Measurements from ENCODE around the gene IFT74.

The IFT74 gene

DNA sequence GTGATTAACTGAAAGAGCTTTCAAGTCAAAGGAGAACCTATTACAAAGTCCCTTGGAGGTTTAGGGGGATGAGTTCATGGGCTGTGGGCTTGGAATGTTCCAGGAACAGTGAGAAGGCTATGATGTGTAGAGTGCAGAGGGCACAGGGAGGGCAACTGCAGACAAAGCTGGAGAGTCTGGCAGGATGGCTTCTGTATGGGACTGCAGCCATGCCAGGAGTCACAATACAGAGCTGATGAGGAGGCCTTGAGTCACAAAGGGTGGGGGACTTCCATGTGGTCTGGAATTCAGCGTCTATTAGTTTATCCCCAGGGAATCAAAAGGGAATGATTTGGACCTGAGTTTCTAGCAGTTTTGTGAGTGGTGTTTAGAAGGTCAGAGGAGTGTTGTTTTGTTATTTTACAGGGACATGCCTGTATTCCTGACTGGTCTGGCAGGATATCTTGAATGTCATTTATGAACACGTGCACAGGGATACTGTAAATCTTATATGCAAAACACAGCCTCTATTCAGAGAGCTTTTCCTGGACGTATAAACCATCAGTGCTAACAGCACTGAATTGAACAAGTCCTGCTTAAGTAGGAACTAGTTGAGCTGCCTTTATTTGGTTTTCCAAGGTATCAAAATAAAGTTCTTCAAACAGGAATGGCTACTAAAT lies 138.6 kb downstream of the IFT74 start:
- Histone ChIP-seq H3K27me3 (no peaks in the 10 kb centered on the region), H3K36me3 (no peaks in the 10 kb centered on the region), H4K20me1 (no peaks in the 10 kb centered on the region), H3K9ac (no peak overlapping the region), H3K4me2 (no peak overlapping the region), H3K4me3 (no peak overlapping the region), H3K27ac (no peak overlapping the region), H3K4me1 (no peaks in the 10 kb centered on the region), H3K9me3 (no peaks in the 10 kb centered on the region)
- TF ChIP-seq Cebpa-rat (IDR thresholded peaks at IDR 0.05), result no peak

DNA sequence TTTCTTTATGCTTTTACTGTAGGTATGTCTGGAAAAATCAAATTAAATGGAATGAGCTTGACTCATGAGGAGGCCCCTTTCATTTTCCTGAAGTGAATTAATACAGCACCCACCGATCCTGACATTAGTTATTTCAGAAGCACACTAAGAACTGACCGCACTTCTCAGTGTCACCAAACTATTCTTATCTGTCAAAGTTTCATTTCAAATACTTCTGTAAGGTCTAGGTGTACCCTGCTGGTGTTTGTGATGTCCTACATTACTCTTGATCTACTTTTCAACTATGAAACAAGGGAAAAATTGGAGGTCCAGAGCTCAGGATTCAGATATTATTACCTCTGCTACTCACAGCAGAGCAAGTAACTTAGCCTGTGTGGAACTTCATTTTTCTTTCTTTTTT lies 151.0 kb downstream of the IFT74 start:
- no peaks in the 10 kb centered on the region for H3K36me3 ChIP-seq
- H3K27me3 ChIP-seq, result no peaks in the 10 kb centered on the region
- H3K9me3 ChIP-seq, result no peaks in the 10 kb centered on the region
- no peak overlapping the region for H3K9ac ChIP-seq
- H3K4me2 ChIP-seq, result no peak overlapping the region
- TF ChIP-seq Cebpa-rat (IDR thresholded peaks at IDR 0.05), result no peak
- H3K4me1 ChIP-seq, result no peaks in the 10 kb centered on the region
- H4K20me1 ChIP-seq, result no peaks in the 10 kb centered on the region
- no peak overlapping the region for H3K4me3 ChIP-seq
- no peak overlapping the region for H3K27ac ChIP-seq

DNA sequence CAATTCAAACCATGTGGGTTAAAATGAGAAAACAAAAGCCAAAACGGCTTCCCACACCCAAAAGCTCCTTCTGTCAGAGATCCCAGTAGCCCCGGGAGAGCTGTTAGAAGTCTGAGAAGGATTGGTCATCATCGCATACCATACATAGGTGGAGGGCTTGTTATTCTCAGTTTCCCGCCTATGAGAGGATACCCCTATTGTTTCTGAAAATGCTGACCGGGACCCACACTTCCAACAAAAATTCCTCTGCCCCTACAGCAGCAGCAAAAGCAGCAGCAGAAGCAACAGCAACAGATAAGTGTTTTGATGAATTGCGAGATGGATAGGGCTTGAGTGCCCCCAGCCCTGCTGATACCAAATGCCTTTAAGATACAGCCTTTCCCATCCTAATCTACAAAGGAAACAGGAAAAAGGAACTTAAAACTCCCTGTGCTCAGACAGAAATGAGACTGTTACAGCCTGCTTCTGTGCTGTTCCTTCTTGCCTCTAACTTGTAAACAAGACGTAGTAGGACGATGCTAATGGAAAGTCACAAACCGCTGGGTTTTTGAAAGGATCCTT lies 152.8 kb downstream of the IFT74 start, which contains the start of gene TEK:
TEK (plus strand) TSS at position 245 of the 561 bp plus-strand sequence. CDS start 366 bp downstream, outside the sequence.
- no peaks in the 10 kb centered on the region for H3K9me3 ChIP-seq
- no peaks in the 10 kb centered on the region for H3K36me3 ChIP-seq
- no peaks in the 10 kb centered on the region for H4K20me1 ChIP-seq
- H3K4me2 ChIP-seq, result no peak within 1 kb of the TSS
- TF ChIP-seq Cebpa-rat (IDR thresholded peaks at IDR 0.05), result no peak
- H3K4me1 ChIP-seq, result no peaks in the 10 kb centered on the region
- no peak within 1 kb of the TSS for H3K4me3 ChIP-seq
- no peak within 1 kb of the TSS for H3K27ac ChIP-seq
- no peaks in the 10 kb centered on the region for H3K27me3 ChIP-seq
- H3K9ac ChIP-seq, result no peak within 1 kb of the TSS

DNA sequence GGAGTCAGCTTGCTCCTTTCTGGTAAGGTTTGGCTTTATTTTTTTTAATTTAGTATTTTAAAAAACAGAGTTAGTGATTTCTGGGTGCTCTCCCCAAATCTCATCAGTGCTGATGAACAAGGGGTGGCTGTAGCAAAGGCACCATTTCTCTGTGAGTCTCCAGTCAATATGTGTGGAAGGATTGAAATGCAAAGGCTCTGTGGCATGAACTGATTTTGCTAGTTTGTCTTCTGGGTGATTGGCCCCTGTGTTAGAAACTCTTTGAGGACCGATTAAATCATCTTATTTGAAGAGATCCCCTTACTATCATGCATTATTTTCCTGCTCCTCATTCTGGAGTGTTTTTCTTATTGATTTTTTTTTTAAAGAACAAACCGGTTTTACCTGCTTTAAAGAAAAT lies 153.4 kb downstream of the IFT74 start:
- no peak overlapping the region for H3K9ac ChIP-seq

DNA sequence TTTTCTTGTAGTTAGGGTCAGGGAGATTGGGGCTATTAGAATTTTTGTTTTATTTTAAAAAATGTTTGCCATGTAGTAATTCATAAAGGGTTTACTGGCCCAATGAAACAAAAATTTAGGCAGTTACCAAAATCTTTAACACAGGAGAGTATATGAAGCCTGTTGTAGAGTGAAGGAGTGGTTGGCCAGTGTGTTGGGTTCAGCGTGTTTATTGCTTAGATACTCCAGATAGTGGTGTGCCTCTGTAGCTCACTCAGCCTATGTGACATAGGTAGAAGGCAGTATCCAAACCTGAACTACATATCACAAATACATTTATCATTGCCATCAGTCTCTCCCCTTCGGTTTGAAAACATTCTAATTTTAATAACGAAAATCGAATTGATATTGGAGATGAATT lies 154.0 kb downstream of the IFT74 start:
- Histone ChIP-seq H3K4me3 (no peak overlapping the region), H4K20me1 (no peaks in the 10 kb centered on the region), H3K9me3 (no peaks in the 10 kb centered on the region), H3K27me3 (no peaks in the 10 kb centered on the region), H3K4me1 (no peaks in the 10 kb centered on the region), H3K27ac (no peak overlapping the region), H3K4me2 (no peak overlapping the region), H3K9ac (no peak overlapping the region), H3K36me3 (no peaks in the 10 kb centered on the region)
- no peak for TF ChIP-seq Cebpa-rat (IDR thresholded peaks at IDR 0.05)

More for the DNA sequence above, 153.4 kb downstream of the IFT74 start:
- no peaks in the 10 kb centered on the region for H3K9me3 ChIP-seq
- no peak for TF ChIP-seq Cebpa-rat (IDR thresholded peaks at IDR 0.05)
- H3K4me2 ChIP-seq, result no peak overlapping the region
- H3K27ac ChIP-seq, result no peak overlapping the region
- no peaks in the 10 kb centered on the region for H3K4me1 ChIP-seq
- H4K20me1 ChIP-seq, result no peaks in the 10 kb centered on the region
- no peaks in the 10 kb centered on the region for H3K27me3 ChIP-seq
- H3K36me3 ChIP-seq, result no peaks in the 10 kb centered on the region
- no peak overlapping the region for H3K4me3 ChIP-seq

DNA sequence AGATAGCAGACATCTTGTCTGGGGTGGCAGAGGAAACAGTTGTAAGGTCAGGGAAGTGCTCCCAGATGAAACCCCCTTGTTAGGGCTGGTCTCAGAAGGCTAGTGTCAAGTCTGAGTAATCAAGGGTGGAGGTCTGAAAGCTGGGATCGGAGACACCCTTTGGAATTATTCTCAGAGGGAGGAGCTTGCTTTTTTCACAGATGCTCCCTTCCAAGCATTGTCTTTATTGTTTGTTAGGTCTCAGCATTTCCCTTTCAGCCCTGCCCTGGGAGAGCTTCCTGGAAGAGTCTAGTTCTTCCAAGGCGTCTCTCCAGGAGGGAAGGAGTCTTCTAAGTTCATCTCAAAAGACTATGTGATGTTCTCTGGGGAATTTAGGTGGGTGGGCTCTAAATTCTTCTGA lies 156.0 kb downstream of the IFT74 start:
- no peak overlapping the region for H3K4me2 ChIP-seq
- H3K27ac ChIP-seq, result no peak overlapping the region
- no peaks in the 10 kb centered on the region for H3K4me1 ChIP-seq
- no peaks in the 10 kb centered on the region for H3K27me3 ChIP-seq
- H3K36me3 ChIP-seq, result no peaks in the 10 kb centered on the region
- H3K9ac ChIP-seq, result no peak overlapping the region
- H3K9me3 ChIP-seq, result no peaks in the 10 kb centered on the region
- H3K4me3 ChIP-seq, result no peak overlapping the region
- TF ChIP-seq Cebpa-rat (IDR thresholded peaks at IDR 0.05), result no peak
- H4K20me1 ChIP-seq, result no peaks in the 10 kb centered on the region
